Prostate gland (tissue), 2 donors: ENCODE data around the gene PCF11.

Experiments used
- POLR2A ChIP-seq: fragments of 450-650 bp; IDR thresholded peaks from one replicate; pipeline ENCODE4 v1.6.1; 2016; ENCODE audit warnings: antibody characterized with exemption, mild to moderate bottlenecking
- POLR2AphosphoS5 ChIP-seq: sonication (generic); formaldehyde crosslinking; IDR thresholded peaks from one replicate; pipeline ENCODE4 v1.6.1; 2017; ENCODE audit warnings: antibody characterized with exemption
- TF ChIP-seq, protein P1 (sequence below), 4 experiments: fragments of 200-600 bp in 2 of 4; fragments of 450-650 bp in 2 of 4; sonication (generic) in 2 of 4; IDR thresholded peaks; 1 replicate in 3 of 4; 2 replicates in 1 of 4; pipeline ENCODE4 v1.5.1; 2016 to 2019; ENCODE audit warnings: antibody characterized with exemption in 4 of 4, mild to moderate bottlenecking in 2 of 4, moderate library complexity in 2 of 4

- TF ChIP-seq, protein P1, sequence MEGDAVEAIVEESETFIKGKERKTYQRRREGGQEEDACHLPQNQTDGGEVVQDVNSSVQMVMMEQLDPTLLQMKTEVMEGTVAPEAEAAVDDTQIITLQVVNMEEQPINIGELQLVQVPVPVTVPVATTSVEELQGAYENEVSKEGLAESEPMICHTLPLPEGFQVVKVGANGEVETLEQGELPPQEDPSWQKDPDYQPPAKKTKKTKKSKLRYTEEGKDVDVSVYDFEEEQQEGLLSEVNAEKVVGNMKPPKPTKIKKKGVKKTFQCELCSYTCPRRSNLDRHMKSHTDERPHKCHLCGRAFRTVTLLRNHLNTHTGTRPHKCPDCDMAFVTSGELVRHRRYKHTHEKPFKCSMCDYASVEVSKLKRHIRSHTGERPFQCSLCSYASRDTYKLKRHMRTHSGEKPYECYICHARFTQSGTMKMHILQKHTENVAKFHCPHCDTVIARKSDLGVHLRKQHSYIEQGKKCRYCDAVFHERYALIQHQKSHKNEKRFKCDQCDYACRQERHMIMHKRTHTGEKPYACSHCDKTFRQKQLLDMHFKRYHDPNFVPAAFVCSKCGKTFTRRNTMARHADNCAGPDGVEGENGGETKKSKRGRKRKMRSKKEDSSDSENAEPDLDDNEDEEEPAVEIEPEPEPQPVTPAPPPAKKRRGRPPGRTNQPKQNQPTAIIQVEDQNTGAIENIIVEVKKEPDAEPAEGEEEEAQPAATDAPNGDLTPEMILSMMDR (IDR thresholded peaks at IDR 0.05), result no peak
- TF ChIP-seq POLR2A, result no peak
- no peak for TF ChIP-seq POLR2AphosphoS5
Observed at GRCh38 chr11:83150450-83150849, 6.5 kb upstream of the PCF11 start.
